HEK293 (cell line): Measurements from ENCODE around the gene BSX.

Experiments used
- CTCF ChIA-PET: fragments of 350-600 bp; formaldehyde crosslinking; extraction: SDS; loops from one replicate; lab custom pipeline; 2021; ENCODE audit warnings: antibody characterized with exemption; lab: Yijun Ruan, JAX
- POLR2A ChIA-PET: fragments of 300-600 bp; formaldehyde crosslinking; extraction: SDS; loops from one replicate; lab custom pipeline; 2020; ENCODE audit warnings: antibody characterized with exemption, inconsistent platforms; lab: Yijun Ruan, JAX
- H3K27ac ChIP-seq: fragments of 200-500 bp; sonication (Bioruptor generic); 2 replicates; pipeline ENCODE4 v1.5.1; 2014; ENCODE audit warnings: low read depth, low read length, control low read depth, inconsistent platforms; ENCODE audit errors: extremely low read depth
- H3K36me3 ChIP-seq, 2 experiments: fragments of 200-500 bp in 1 of 2; sonication (Bioruptor generic) in 1 of 2; 1 replicate in 1 of 2; 2 replicates in 1 of 2; pipeline ENCODE4 v1.5.1; 2014 to 2017; ENCODE audit warnings: inconsistent platforms in 2 of 2, low read length in 2 of 2; ENCODE audit not compliant: control insufficient read depth in 2 of 2, insufficient read depth in 1 of 2
- H3K4me1 ChIP-seq: fragments of 200-500 bp; sonication (Bioruptor generic); 2 replicates; pipeline ENCODE4 v1.5.1; 2014; ENCODE audit warnings: mild to moderate bottlenecking, low read length, inconsistent platforms; ENCODE audit not compliant: control insufficient read depth, insufficient read depth
- H3K4me3 ChIP-seq: 2 replicates; pipeline ENCODE4 v1.5.1; 2011; ENCODE audit warnings: low read depth, mild to moderate bottlenecking, control low read depth, low read length, moderate library complexity
- H3K9me3 ChIP-seq: fragments of 200-500 bp; sonication (Bioruptor generic); 2 replicates; pipeline ENCODE4 v1.5.1; 2014; ENCODE audit warnings: low read depth, low read length, inconsistent platforms; ENCODE audit not compliant: control insufficient read depth, insufficient read depth
- GFI1B ChIP-seq: fragments of 450-650 bp; formaldehyde crosslinking; IDR thresholded peaks from 2 replicates; pipeline ENCODE4 v1.5.1; 2016; ENCODE audit warnings: missing biosample characterization, missing genetic modification characterization
- KLF9 ChIP-seq: fragments of 450-650 bp; formaldehyde crosslinking; IDR thresholded peaks from 2 replicates; pipeline ENCODE4 v1.5.1; 2016; ENCODE audit warnings: missing biosample characterization, missing genetic modification characterization, low read depth
- PRDM10 ChIP-seq: fragments of 450-650 bp; formaldehyde crosslinking; IDR thresholded peaks from 2 replicates; pipeline ENCODE4 v1.5.1; 2016; ENCODE audit warnings: missing biosample characterization, missing genetic modification characterization
- SCRT1 ChIP-seq: fragments of 450-650 bp; formaldehyde crosslinking; IDR thresholded peaks from 2 replicates; pipeline ENCODE4 v1.5.1; 2016; ENCODE audit warnings: missing biosample characterization, missing genetic modification characterization, borderline replicate concordance
- ZBTB8A ChIP-seq: fragments of 450-650 bp; formaldehyde crosslinking; IDR thresholded peaks from 2 replicates; pipeline ENCODE4 v1.5.1; 2016; ENCODE audit warnings: missing biosample characterization, missing genetic modification characterization
- ZNF121 ChIP-seq: fragments of 450-650 bp; formaldehyde crosslinking; IDR thresholded peaks from 2 replicates; pipeline ENCODE4 v1.5.1; 2016; ENCODE audit warnings: missing biosample characterization, missing genetic modification characterization
- ZNF132 ChIP-seq: fragments of 450-650 bp; formaldehyde crosslinking; IDR thresholded peaks from 2 replicates; pipeline ENCODE4 v1.5.1; 2017; ENCODE audit warnings: missing biosample characterization, missing genetic modification characterization, borderline replicate concordance
- ZNF148 ChIP-seq: fragments of 450-650 bp; formaldehyde crosslinking; IDR thresholded peaks from 2 replicates; pipeline ENCODE4 v1.5.0; 2017; ENCODE audit warnings: missing biosample characterization, missing genetic modification characterization, borderline replicate concordance
- ZNF350 ChIP-seq: fragments of 450-650 bp; formaldehyde crosslinking; IDR thresholded peaks from 2 replicates; pipeline ENCODE4 v1.5.0; 2017; ENCODE audit warnings: missing biosample characterization, mild to moderate bottlenecking, missing genetic modification characterization
- ZNF366 ChIP-seq: fragments of 450-650 bp; formaldehyde crosslinking; conservative IDR thresholded peaks from 2 replicates; pipeline ENCODE4 v1.5.1; 2016; ENCODE audit warnings: missing biosample characterization, missing genetic modification characterization
- ZNF398 ChIP-seq: fragments of 450-650 bp; formaldehyde crosslinking; IDR thresholded peaks from 2 replicates; pipeline ENCODE4 v1.5.1; 2017; ENCODE audit warnings: missing biosample characterization, missing genetic modification characterization
- ZNF596 ChIP-seq: fragments of 450-650 bp; IDR thresholded peaks from 2 replicates; pipeline ENCODE4 v1.5.0; 2018; ENCODE audit warnings: missing biosample characterization, mild to moderate bottlenecking, missing genetic modification characterization, moderate library complexity
- ZNF76 ChIP-seq: fragments of 450-650 bp; formaldehyde crosslinking; IDR thresholded peaks from 2 replicates; pipeline ENCODE4; 2016; ENCODE audit warnings: low read depth, missing biosample characterization, missing genetic modification characterization, borderline replicate concordance
- ZNF777 ChIP-seq: fragments of 450-650 bp; formaldehyde crosslinking; IDR thresholded peaks from 2 replicates; pipeline ENCODE4 v1.5.1; 2017; ENCODE audit warnings: missing biosample characterization, missing genetic modification characterization, borderline replicate concordance

Gene BSX

GRCh38 chr11:122984186-122985011, 2.8 kb upstream of the BSX start (continued):
- TF ChIP-seq ZNF596 (no peak), ZNF777 (tag by site-specific recombination) (peak; percentile 38; the same call in 1 of the 2 replicates), PRDM10 (tag by site-specific recombination) (peak; percentile 51; the same call in 1 of the 2 replicates), ZNF132 (tag by site-specific recombination) (no peak), KLF9 (tag by site-specific recombination) (0 out of 2 replicates have a peak, but pooled peaks have one; percentile 12), GFI1B (tag by site-specific recombination) (no peak), ZNF76 (tag by site-specific recombination) (0 out of 2 replicates have a peak, but pooled peaks have one; percentile 21), ZNF121 (no peak), ZNF350 (tag by site-specific recombination) (no peak), ZNF148 (tag by site-specific recombination) (no peak)

GRCh38 chr11:122983438-122984185, 2.0 kb upstream of the BSX start:
- Histone ChIP-seq H3K4me1 (no peaks in the 10 kb centered on the region), H3K9me3 (no peaks in the 10 kb centered on the region), H3K36me3 (no peaks in the 10 kb centered on the region), H3K4me3 (peak overlapping the region; percentile 54; the same call in 1 of the 2 replicates), H3K27ac (no peak overlapping the region)
- TF ChIP-seq ZNF366 (tag by site-specific recombination) (peak; percentile 62; the same call in 1 of the 2 replicates), ZBTB8A (tag by site-specific recombination) (no peak)
- ChIA-PET CTCF (no interaction called here), POLR2A (no interaction called here)

DNA sequence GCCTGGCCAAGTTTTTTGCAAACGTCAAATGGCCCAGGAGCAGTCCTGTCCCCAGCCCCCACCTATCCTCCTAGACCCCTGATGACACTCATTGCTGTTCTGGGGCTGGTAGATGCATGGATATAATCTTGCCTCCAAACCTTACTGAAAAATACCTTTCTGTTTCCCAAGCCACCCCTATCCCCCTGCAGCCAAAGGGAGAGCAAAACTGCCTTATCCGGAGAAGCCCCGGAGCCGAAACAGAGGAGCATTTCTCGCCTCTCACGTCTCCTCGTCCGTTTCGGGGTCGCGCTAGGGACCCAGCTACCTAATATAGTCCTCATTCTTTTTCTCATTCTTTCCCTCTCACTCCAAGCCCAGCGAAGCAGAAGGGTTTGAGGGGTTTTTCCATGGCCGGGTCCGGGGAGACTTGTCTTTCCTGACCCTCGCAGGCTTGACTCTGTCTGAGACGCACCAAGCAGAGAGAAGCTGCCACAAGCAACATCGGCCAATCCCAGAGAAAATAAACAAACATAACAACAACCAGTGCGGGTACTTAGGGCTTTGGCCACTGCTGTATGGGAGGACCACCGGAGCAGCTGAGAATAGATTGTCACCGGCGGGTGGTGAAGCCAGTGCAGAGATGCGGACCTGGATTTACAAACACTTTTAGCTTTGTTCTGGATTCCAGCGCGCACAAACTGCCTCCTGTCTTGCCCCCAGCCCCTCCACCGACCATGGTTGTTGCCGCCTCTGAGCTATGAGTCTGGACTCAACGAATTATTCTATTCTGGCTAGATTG, 1.6 kb downstream of the BSX start:
- no peak overlapping the region for H3K27ac ChIP-seq
- no peaks in the 10 kb centered on the region for H3K36me3 ChIP-seq
- CTCF ChIA-PET: no interaction called here
- H3K4me1 ChIP-seq: 0 out of 2 replicates have a peak, but pooled peaks cover 2% of the 10 kb centered on the region
- no peak for TF ChIP-seq SCRT1 (tag by site-specific recombination)
- TF ChIP-seq ZNF398: no peak
- H3K9me3 ChIP-seq: no peaks in the 10 kb centered on the region
- POLR2A ChIA-PET: no interaction called here
- no peak overlapping the region for H3K4me3 ChIP-seq
